CD4-positive, alpha-beta T cell treated with Interleukin-2 at 100 ng/mL for 4 hours (primary cell): Measurements from ENCODE around the gene ADSL.

ENCODE experiments used
- DNase-seq: peaks from one replicate; pipeline ENCODE4 v3.0.0-alpha.2; 2020; ENCODE audit warnings: low spot score

The ADSL gene

GRCh38 chr22:40328546-40329456 is 17.5 kb upstream of the ADSL start:
- no peak for DNase-seq

- no peak for DNase-seq
Measured at GRCh38 chr22:40329466-40329865, 16.8 kb upstream of the ADSL start.

- no peak for DNase-seq
Measured at GRCh38 chr22:40330086-40330485, 16.2 kb upstream of the ADSL start.

- DNase-seq = no peak
Measured at GRCh38 chr22:40330615-40331014, 15.7 kb upstream of the ADSL start.

GRCh38 chr22:40331706-40332105 is 14.6 kb upstream of the ADSL start:
- DNase-seq = no peak

- no peak for DNase-seq
Measured at GRCh38 chr22:40332319-40332781, 13.9 kb upstream of the ADSL start.

- no peak for DNase-seq
Measured at GRCh38 chr22:40334060-40334459, 12.2 kb upstream of the ADSL start.

GRCh38 chr22:40334899-40335298 is 11.4 kb upstream of the ADSL start:
- peak; percentile 56 for DNase-seq

GRCh38 chr22:40335358-40335757 is 10.9 kb upstream of the ADSL start:
- DNase-seq = no peak

- no peak for DNase-seq
Measured at GRCh38 chr22:40340044-40340443, 6.3 kb upstream of the ADSL start.

GRCh38 chr22:40341604-40342003 is 4.7 kb upstream of the ADSL start:
- no peak for DNase-seq

- no peak for DNase-seq
Measured at GRCh38 chr22:40342521-40342920, 3.8 kb upstream of the ADSL start.

- DNase-seq = peak; percentile 75
Measured at GRCh38 chr22:40345271-40345670, 1.0 kb upstream of the ADSL start.

GRCh38 chr22:40345815-40346184 is 500 bp upstream of the ADSL start:
- DNase-seq = peak; percentile 63

- no peak for DNase-seq
Measured at GRCh38 chr22:40347300-40347699, 1.0 kb downstream of the ADSL start.

GRCh38 chr22:40348025-40348658 is 1.8 kb downstream of the ADSL start:
- peak; percentile 73 for DNase-seq

GRCh38 chr22:40352763-40353162 is 6.5 kb downstream of the ADSL start:
- no peak for DNase-seq

- DNase-seq = no peak
Measured at GRCh38 chr22:40361100-40361499, 14.8 kb downstream of the ADSL start.

- DNase-seq = no peak
Measured at GRCh38 chr22:40363059-40363458, 16.8 kb downstream of the ADSL start.

- no peak for DNase-seq
Measured at GRCh38 chr22:40364431-40364830, 18.1 kb downstream of the ADSL start.

GRCh38 chr22:40366068-40366467 is 19.8 kb downstream of the ADSL start:
- DNase-seq = no peak

GRCh38 chr22:40367342-40367741 is 21.0 kb downstream of the ADSL start:
- DNase-seq = no peak

GRCh38 chr22:40368016-40368415 is 21.7 kb downstream of the ADSL start:
- DNase-seq = no peak
